Uterus (tissue), 2 donors: ENCODE measurements around the gene SPIC.

Experiments used
- CTCF ChIP-seq, 4 experiments: fragments of 200-600 bp in 2 of 4; fragments of 450-650 bp in 2 of 4; sonication (generic) in 2 of 4; IDR thresholded peaks; one replicate each; pipeline ENCODE4 v1.5.1; 2016 to 2019; ENCODE audit warnings: antibody characterized with exemption in 4 of 4, mild to moderate bottlenecking in 2 of 4, moderate library complexity in 1 of 4
- POLR2A ChIP-seq, 2 donors: fragments of 450-650 bp; IDR thresholded peaks; one replicate each; pipeline ENCODE4 v1.6.1; 2016; ENCODE audit warnings: antibody characterized with exemption in 2 of 2, mild to moderate bottlenecking in 1 of 2, moderate library complexity in 1 of 2

GRCh38 chr12:101536069-101536674, 61.0 kb downstream of the SPIC start:
- TF ChIP-seq CTCF (IDR thresholded peaks at IDR 0.05) (no peak), POLR2A (IDR thresholded peaks at IDR 0.05) (no peak)
